NCI-H2107 (cell line): ENCODE measurements around the gene BTN2A1.
A peak's percentile ranks its signal among the peaks of the same experiment; 100 is the strongest.

Experiments
- DNase-seq: peaks from one replicate; lab custom pipeline; 2025; lab: John Stamatoyannopoulos, UW

The BTN2A1 gene

GRCh38 chr6:26468829-26469228 lies 11.1 kb downstream of the BTN2A1 start:
- DNase-seq, result no peak

- DNase-seq, result no peak
Measured at GRCh38 chr6:26470643-26471042, 12.9 kb downstream of the BTN2A1 start.

GRCh38 chr6:26471970-26472369 lies 14.2 kb downstream of the BTN2A1 start:
- no peak for DNase-seq

GRCh38 chr6:26472549-26473290 lies 15.0 kb downstream of the BTN2A1 start:
- DNase-seq, result no peak

GRCh38 chr6:26473429-26473757 lies 15.6 kb downstream of the BTN2A1 start:
- DNase-seq, result no peak

GRCh38 chr6:26473758-26474438 lies 16.1 kb downstream of the BTN2A1 start:
- DNase-seq, result peak; percentile 0

GRCh38 chr6:26474439-26474881 lies 16.7 kb downstream of the BTN2A1 start:
- DNase-seq, result no peak

GRCh38 chr6:26475823-26476729 lies 18.3 kb downstream of the BTN2A1 start:
- no peak for DNase-seq

- no peak for DNase-seq
Measured at GRCh38 chr6:26476896-26477295, 19.1 kb downstream of the BTN2A1 start.

- no peak for DNase-seq
Measured at GRCh38 chr6:26477426-26477825, 19.7 kb downstream of the BTN2A1 start.

- no peak for DNase-seq
Measured at GRCh38 chr6:26478100-26478984, 20.6 kb downstream of the BTN2A1 start.

GRCh38 chr6:26478985-26479278 lies 21.2 kb downstream of the BTN2A1 start:
- no peak for DNase-seq

GRCh38 chr6:26482338-26482737 lies 24.6 kb downstream of the BTN2A1 start:
- DNase-seq, result no peak

GRCh38 chr6:26483727-26484126 lies 26.0 kb downstream of the BTN2A1 start:
- no peak for DNase-seq

GRCh38 chr6:26484161-26484560 lies 26.4 kb downstream of the BTN2A1 start:
- DNase-seq, result no peak

GRCh38 chr6:26485112-26485780 lies 27.5 kb downstream of the BTN2A1 start:
- DNase-seq, result no peak

GRCh38 chr6:26486358-26486757 lies 28.6 kb downstream of the BTN2A1 start:
- DNase-seq, result no peak

- no peak for DNase-seq
Measured at GRCh38 chr6:26487466-26487865, 29.7 kb downstream of the BTN2A1 start.

- no peak for DNase-seq
Measured at GRCh38 chr6:26489996-26490964, 32.5 kb downstream of the BTN2A1 start.

- DNase-seq, result no peak
Measured at GRCh38 chr6:26491604-26492003, 33.8 kb downstream of the BTN2A1 start.
